ENCODE measurements around the gene SLC9A4. TPM values are rescaled to one million over a fixed set of nuclear protein-coding genes. Genes with fewer than 3 reads are reported as not detected.

The SLC9A4 gene
- polyA plus RNA-seq, 1 experiment: not detected

GRCh38 chr2:102575888-102576287, 102.9 kb downstream of the SLC9A4 start:
- H3K4me3 ChIP-seq (ENCODE audit: low read depth, low read length): no peak overlapping the region
- no peak for DNase-seq (ENCODE audit: low read depth)
- no peak for TF ChIP-seq CTCF (IDR thresholded peaks at IDR 0.05; ENCODE audit: insufficient read depth, low read depth, low read length)
- no peaks in the 10 kb centered on the region for H3K27me3 ChIP-seq (ENCODE audit: control insufficient read depth, insufficient read depth, low read length)
- POLR2A ChIA-PET: no interaction called here
- no peaks in the 10 kb centered on the region for H3K36me3 ChIP-seq (ENCODE audit: control insufficient read depth, insufficient read depth, low read length)
- CTCF ChIA-PET: no interaction called here

- no peak for TF ChIP-seq CTCF (IDR thresholded peaks at IDR 0.05; ENCODE audit: insufficient read depth, low read depth, low read length)
- H3K36me3 ChIP-seq (ENCODE audit: control insufficient read depth, insufficient read depth, low read length): no peaks in the 10 kb centered on the region
- H3K27me3 ChIP-seq (ENCODE audit: control insufficient read depth, insufficient read depth, low read length): no peaks in the 10 kb centered on the region
- H3K4me3 ChIP-seq (ENCODE audit: low read depth, low read length): no peak overlapping the region
- no peak for DNase-seq (ENCODE audit: low read depth)
- POLR2A ChIA-PET: no interaction called here
- CTCF ChIA-PET: no interaction called here
Measured at GRCh38 chr2:102578376-102578775, 105.3 kb downstream of the SLC9A4 start.

- Histone ChIP-seq H3K36me3 (ENCODE audit: control insufficient read depth, insufficient read depth, low read length) (no peaks in the 10 kb centered on the region), H3K4me3 (ENCODE audit: low read depth, low read length) (no peak overlapping the region), H3K27me3 (ENCODE audit: control insufficient read depth, insufficient read depth, low read length) (no peaks in the 10 kb centered on the region)
- TF ChIP-seq CTCF (IDR thresholded peaks at IDR 0.05; ENCODE audit: insufficient read depth, low read depth, low read length): no peak
- ChIA-PET CTCF (no interaction called here), POLR2A (no interaction called here)
- no peak for DNase-seq (ENCODE audit: low read depth)
Measured at GRCh38 chr2:102581911-102582310, 108.9 kb downstream of the SLC9A4 start.

- Histone ChIP-seq H3K36me3 (ENCODE audit: control insufficient read depth, insufficient read depth, low read length) (no peaks in the 10 kb centered on the region), H3K27me3 (ENCODE audit: control insufficient read depth, insufficient read depth, low read length) (no peaks in the 10 kb centered on the region), H3K4me3 (ENCODE audit: low read depth, low read length) (no peak overlapping the region)
- DNase-seq (ENCODE audit: low read depth): no peak
- POLR2A ChIA-PET: no interaction called here
- no peak for TF ChIP-seq CTCF (IDR thresholded peaks at IDR 0.05; ENCODE audit: insufficient read depth, low read depth, low read length)
- CTCF ChIA-PET: no interaction called here
Measured at GRCh38 chr2:102582845-102583244, 109.8 kb downstream of the SLC9A4 start.

Small RNA genes lying within 50 kb of the gene (small RNA-seq; reads per million reads assigned to genes)
- gene MIR4772 (ENCODE audit: insufficient read length, low read depth, low replicate concordance): not detected

Other genes with a start within 250 kb of the SLC9A4 start
- not detected in 2 replicates for gene IL1RL1, start 161.7 kb upstream of the SLC9A4 start, polyA plus RNA-seq (2011; rRNA removed)
- gene IL18R1, start 117.4 kb upstream of the SLC9A4 start, polyA plus RNA-seq (2011; rRNA removed): 0.11 TPM in 1 of 2 replicates, not detected in the other
- not detected in 2 replicates for gene IL18RAP, start 50.1 kb upstream of the SLC9A4 start, polyA plus RNA-seq (2011; rRNA removed)
- gene SLC9A2, start 146.3 kb downstream of the SLC9A4 start, polyA plus RNA-seq (2011; rRNA removed): not detected in 2 replicates